ENCODE results near the gene KCNIP4.

The KCNIP4 gene

GRCh38 chr4:20698382-20698781, 1250.2 kb downstream of the KCNIP4 start:
- no peak for DNase-seq

GRCh38 chr4:20696815-20697214, 1251.8 kb downstream of the KCNIP4 start:
- DNase-seq: no peak

- no peak for DNase-seq
Measured at GRCh38 chr4:20687864-20688263, 1260.7 kb downstream of the KCNIP4 start.

DNA sequence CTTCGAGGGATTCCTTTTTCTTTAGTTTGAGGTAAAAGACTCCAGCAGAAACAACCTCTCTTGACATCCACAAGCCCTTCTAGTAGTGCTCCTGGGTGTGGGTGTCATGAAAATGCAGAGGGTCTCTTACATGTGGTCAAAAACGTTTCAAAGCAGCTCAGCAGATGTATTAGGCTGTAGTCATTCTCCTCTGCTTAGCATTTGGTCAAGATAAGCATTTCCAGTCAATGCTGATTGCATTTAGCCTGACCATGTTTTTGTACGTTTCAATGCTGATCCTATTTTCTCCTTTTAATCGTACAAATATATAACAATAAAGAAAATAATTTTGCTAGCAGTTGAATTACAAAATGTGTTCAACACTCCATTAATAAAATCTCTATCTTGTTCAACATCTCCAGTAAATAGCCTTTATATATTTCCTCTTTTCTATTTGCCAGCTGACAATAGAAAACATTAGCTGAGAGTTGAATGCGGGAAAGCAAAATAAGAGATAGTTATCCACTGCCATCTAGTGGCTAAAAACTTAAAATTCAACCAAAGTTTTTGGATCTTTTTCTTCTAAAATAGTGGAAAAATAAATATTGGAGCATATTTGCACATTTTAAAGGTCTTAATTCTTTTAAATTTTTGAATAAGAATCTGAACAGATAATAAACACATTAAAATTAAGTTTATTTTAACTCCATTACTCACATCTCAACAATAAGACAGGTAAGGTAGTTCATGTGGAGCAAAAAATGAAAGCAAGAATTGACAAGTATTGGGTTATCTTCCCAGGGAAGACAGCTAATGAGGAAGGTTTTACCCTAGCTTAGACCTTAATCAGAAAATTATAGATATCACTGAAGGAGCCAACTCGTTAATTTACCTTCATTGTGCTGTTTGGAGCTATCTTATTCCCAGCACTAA, 1263.5 kb downstream of the KCNIP4 start:
- DNase-seq: no peak

- DNase-seq: no peak
Measured at GRCh38 chr4:20683766-20684165, 1264.8 kb downstream of the KCNIP4 start.

DNA sequence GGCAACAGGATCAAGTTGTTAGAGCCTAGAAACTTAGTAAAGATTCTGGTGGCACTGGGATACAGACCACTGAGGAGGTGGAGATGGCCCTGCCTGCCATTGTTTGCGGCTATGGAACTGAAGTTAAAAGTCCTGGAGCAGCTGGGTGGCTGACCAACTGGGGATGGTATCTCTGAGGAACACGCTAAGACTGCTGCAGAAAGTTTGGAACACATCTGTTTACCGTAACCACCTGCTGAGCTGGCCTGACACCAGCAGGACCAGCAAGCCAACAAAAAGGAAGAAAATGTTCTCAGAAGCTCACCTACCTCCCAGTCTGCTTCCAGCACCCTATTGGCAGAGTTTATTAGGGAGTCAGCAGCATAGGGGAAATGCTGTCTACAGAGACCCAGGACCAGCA, 1265.7 kb downstream of the KCNIP4 start:
- DNase-seq: no peak

GRCh38 chr4:20681271-20681670, 1267.3 kb downstream of the KCNIP4 start:
- DNase-seq: no peak

GRCh38 chr4:20680736-20681135, 1267.8 kb downstream of the KCNIP4 start:
- DNase-seq: no peak

- DNase-seq: no peak
Measured at GRCh38 chr4:20679951-20680350, 1268.6 kb downstream of the KCNIP4 start.
